Forelimb muscle (tissue), 1 donor: Measurements from ENCODE around the gene CLDN15. TPM values are rescaled to one million over a fixed set of nuclear protein-coding genes. Genes with fewer than 3 reads are reported as not detected.
A peak's percentile ranks its signal among the peaks of the same experiment; 100 is the strongest.
"Not testable (repeated sequence)": the region's sequence is repeated elsewhere in the genome, so short reads cannot be mapped to it uniquely, and the experiment has no call there.

ENCODE experiments used
- DNase-seq: peaks from one replicate; pipeline ENCODE4 v3.0.0-alpha.2; 2013; ENCODE audit warnings: low read depth
- polyA plus RNA-seq: library from polyadenylated mRNA; unstranded; fragments of 120-200 nt; gene quantifications from one replicate; pipeline ENCODE4 v1.2.1, GENCODE V29; 2013; ENCODE audit not compliant: insufficient read length

Gene CLDN15
- polyA plus RNA-seq = 7.4 TPM

- DNase-seq = no peak
Observed at GRCh38 chr7:101237206-101238067, at the start of gene CLDN15. Gene CLDN15, minus strand, starts transcription at chr7:101237802. Its CDS starts 221 bp downstream, at chr7:101237581.

GRCh38 chr7:101287032-101287431, 49.4 kb upstream of the CLDN15 start:
- DNase-seq = no peak

- not testable (repeated sequence) for DNase-seq
Observed at GRCh38 chr7:101285880-101286279, 48.3 kb upstream of the CLDN15 start.

GRCh38 chr7:101285171-101285570, 47.6 kb upstream of the CLDN15 start:
- DNase-seq = no peak

- not testable (repeated sequence) for DNase-seq
Observed at GRCh38 chr7:101280912-101281311, 43.3 kb upstream of the CLDN15 start.

- no peak for DNase-seq
Observed at GRCh38 chr7:101278461-101279292, 41.1 kb upstream of the CLDN15 start.

GRCh38 chr7:101277155-101277554, 39.6 kb upstream of the CLDN15 start:
- DNase-seq = no peak

- no peak for DNase-seq
Observed at GRCh38 chr7:101273206-101273605, 35.6 kb upstream of the CLDN15 start.

GRCh38 chr7:101271021-101271420, 33.4 kb upstream of the CLDN15 start:
- no peak for DNase-seq

- DNase-seq = no peak
Observed at GRCh38 chr7:101269664-101270063, 32.1 kb upstream of the CLDN15 start.

- no peak for DNase-seq
Observed at GRCh38 chr7:101265622-101266516, 28.3 kb upstream of the CLDN15 start.

GRCh38 chr7:101264102-101264706, 26.6 kb upstream of the CLDN15 start:
- DNase-seq = not testable (repeated sequence)

GRCh38 chr7:101258243-101258731, 20.7 kb upstream of the CLDN15 start:
- DNase-seq = no peak

- DNase-seq = no peak
Observed at GRCh38 chr7:101255796-101256195, 18.2 kb upstream of the CLDN15 start.

GRCh38 chr7:101253199-101253598, 15.6 kb upstream of the CLDN15 start:
- DNase-seq = not testable (repeated sequence)

- peak; percentile 91 for DNase-seq
Observed at GRCh38 chr7:101251871-101252659, 14.5 kb upstream of the CLDN15 start.

- no peak for DNase-seq
Observed at GRCh38 chr7:101250324-101250723, 12.7 kb upstream of the CLDN15 start.

- no peak for DNase-seq
Observed at GRCh38 chr7:101248276-101248675, 10.7 kb upstream of the CLDN15 start.

- DNase-seq = no peak
Observed at GRCh38 chr7:101245147-101245668, 7.6 kb upstream of the CLDN15 start.
